Activated naive CD8-positive, alpha-beta T cell (primary cell): Measurements from ENCODE around the gene SH3BP2.
A peak's percentile ranks its signal among the peaks of the same experiment; 100 is the strongest.

Experiments used
- H3K27ac Mint-ChIP-seq: one replicate; pipeline ENCODE4 v1.8.0; 2021; ENCODE audit warnings: mixed read lengths
- H3K27me3 Mint-ChIP-seq: one replicate; pipeline ENCODE4 v1.8.0; 2021; ENCODE audit warnings: mixed read lengths
- H3K36me3 Mint-ChIP-seq: one replicate; pipeline ENCODE4 v1.8.0; 2021; ENCODE audit warnings: mixed read lengths
- H3K4me1 Mint-ChIP-seq: one replicate; pipeline ENCODE4 v1.8.0; 2021; ENCODE audit warnings: low read depth, mixed read lengths
- H3K4me3 Mint-ChIP-seq: one replicate; pipeline ENCODE4 v1.8.0; 2021; ENCODE audit warnings: mild to moderate bottlenecking, mixed read lengths
- H3K9me3 Mint-ChIP-seq: one replicate; pipeline ENCODE4 v1.8.0; 2021; ENCODE audit warnings: low read depth, mixed read lengths

The SH3BP2 gene

GRCh38 chr4:2792711-2793585 is at the start of gene SH3BP2:
TSS of gene SH3BP2 (plus strand) at chr4:2793085. CDS start at chr4:2820618, 27,533 bp downstream.
- no peaks in the 10 kb centered on the region for H3K27me3 Mint-ChIP-seq
- peaks cover 44% of the 10 kb centered on the region for H3K4me1 Mint-ChIP-seq
- peak within 1 kb of the TSS; percentile 88 for H3K4me3 Mint-ChIP-seq
- H3K9me3 Mint-ChIP-seq, result no peaks in the 10 kb centered on the region
- H3K36me3 Mint-ChIP-seq, result no peaks in the 10 kb centered on the region
- H3K27ac Mint-ChIP-seq, result peak within 1 kb of the TSS; percentile 82

GRCh38 chr4:2743518-2744445 is 49.1 kb upstream of the SH3BP2 start:
- Mint-ChIP-seq H3K4me1 (peaks cover 43% of the 10 kb centered on the region), H3K9me3 (no peaks in the 10 kb centered on the region), H3K4me3 (no peak overlapping the region), H3K36me3 (peaks cover 8% of the 10 kb centered on the region), H3K27ac (peak overlapping the region; percentile 72), H3K27me3 (no peaks in the 10 kb centered on the region)

- Mint-ChIP-seq H3K27me3 (no peaks in the 10 kb centered on the region), H3K36me3 (peaks cover 8% of the 10 kb centered on the region), H3K4me3 (peak overlapping the region; percentile 40), H3K9me3 (no peaks in the 10 kb centered on the region), H3K4me1 (peaks cover 43% of the 10 kb centered on the region), H3K27ac (peak overlapping the region; percentile 93)
Measured at GRCh38 chr4:2744576-2745270, 48.2 kb upstream of the SH3BP2 start.

GRCh38 chr4:2745516-2745915 is 47.4 kb upstream of the SH3BP2 start:
- peak overlapping the region; percentile 93 for H3K27ac Mint-ChIP-seq
- no peaks in the 10 kb centered on the region for H3K9me3 Mint-ChIP-seq
- peaks cover 43% of the 10 kb centered on the region for H3K4me1 Mint-ChIP-seq
- H3K36me3 Mint-ChIP-seq, result peaks cover 8% of the 10 kb centered on the region
- no peaks in the 10 kb centered on the region for H3K27me3 Mint-ChIP-seq
- H3K4me3 Mint-ChIP-seq, result peak overlapping the region; percentile 40

- no peaks in the 10 kb centered on the region for H3K27me3 Mint-ChIP-seq
- H3K9me3 Mint-ChIP-seq, result no peaks in the 10 kb centered on the region
- H3K27ac Mint-ChIP-seq, result peak overlapping the region; percentile 93
- peaks cover 4% of the 10 kb centered on the region for H3K36me3 Mint-ChIP-seq
- peaks cover 43% of the 10 kb centered on the region for H3K4me1 Mint-ChIP-seq
- H3K4me3 Mint-ChIP-seq, result peak overlapping the region; percentile 40
Measured at GRCh38 chr4:2745981-2746806, 46.7 kb upstream of the SH3BP2 start.

- H3K36me3 Mint-ChIP-seq, result peaks cover 4% of the 10 kb centered on the region
- peak overlapping the region; percentile 93 for H3K27ac Mint-ChIP-seq
- H3K4me1 Mint-ChIP-seq, result peaks cover 44% of the 10 kb centered on the region
- H3K9me3 Mint-ChIP-seq, result no peaks in the 10 kb centered on the region
- no peaks in the 10 kb centered on the region for H3K27me3 Mint-ChIP-seq
- peak overlapping the region; percentile 83 for H3K4me3 Mint-ChIP-seq
Measured at GRCh38 chr4:2746891-2747695, 45.8 kb upstream of the SH3BP2 start.

GRCh38 chr4:2750719-2751605 is 41.9 kb upstream of the SH3BP2 start:
- H3K4me3 Mint-ChIP-seq, result no peak overlapping the region
- no peaks in the 10 kb centered on the region for H3K27me3 Mint-ChIP-seq
- H3K4me1 Mint-ChIP-seq, result peaks cover 45% of the 10 kb centered on the region
- peaks cover 4% of the 10 kb centered on the region for H3K36me3 Mint-ChIP-seq
- H3K27ac Mint-ChIP-seq, result peak overlapping the region; percentile 10
- no peaks in the 10 kb centered on the region for H3K9me3 Mint-ChIP-seq

- no peak overlapping the region for H3K27ac Mint-ChIP-seq
- no peak overlapping the region for H3K4me3 Mint-ChIP-seq
- H3K27me3 Mint-ChIP-seq, result no peaks in the 10 kb centered on the region
- H3K4me1 Mint-ChIP-seq, result peaks cover 26% of the 10 kb centered on the region
- H3K9me3 Mint-ChIP-seq, result no peaks in the 10 kb centered on the region
- H3K36me3 Mint-ChIP-seq, result no peaks in the 10 kb centered on the region
Measured at GRCh38 chr4:2753436-2753835, 39.4 kb upstream of the SH3BP2 start.

- Mint-ChIP-seq H3K27ac (peak overlapping the region; percentile 84), H3K4me1 (peaks cover 24% of the 10 kb centered on the region), H3K4me3 (peak overlapping the region; percentile 89), H3K36me3 (no peaks in the 10 kb centered on the region), H3K27me3 (no peaks in the 10 kb centered on the region), H3K9me3 (no peaks in the 10 kb centered on the region)
Measured at GRCh38 chr4:2754848-2755819, 37.8 kb upstream of the SH3BP2 start.

- Mint-ChIP-seq H3K9me3 (no peaks in the 10 kb centered on the region), H3K27ac (peak within 1 kb of the TSS; percentile 84), H3K36me3 (no peaks in the 10 kb centered on the region), H3K4me3 (peak within 1 kb of the TSS; percentile 89), H3K4me1 (peaks cover 24% of the 10 kb centered on the region), H3K27me3 (no peaks in the 10 kb centered on the region)
Measured at GRCh38 chr4:2755821-2756690, 36.8 kb upstream of the SH3BP2 start, which contains the start of gene TNIP2. TSS of gene TNIP2 (minus strand) at chr4:2756336. CDS start at chr4:2756289, 47 bp downstream.
